ENCODE data around the gene LAMC3. TPM values are rescaled to one million over a fixed set of nuclear protein-coding genes. Genes with fewer than 3 reads are reported as not detected.

LAMC3 gene
- total and polyA plus RNA-seq, 5 donors = 0.51 to 2.6 (median 1.4) TPM

- Histone ChIP-seq H3K9me3 (ENCODE audit: control insufficient read depth, low read length) (no peaks in the 10 kb centered on the region), H3K27me3 (ENCODE audit: control insufficient read depth, insufficient read depth) (no peaks in the 10 kb centered on the region), H3K4me3 (ENCODE audit: low read length) (no peak overlapping the region), H3K27ac (ENCODE audit: low read length) (no peak overlapping the region), H3K4me1 (ENCODE audit: control insufficient read depth, insufficient read depth, low read length) (no peaks in the 10 kb centered on the region)
- DNase-seq = no peak
- intact Hi-C loops (cut with DNase I) = no loop called here
- ATAC-seq = no peak
- 77% methylated on average over 3 of the region's 3 CpGs for WGBS
Measured at GRCh38 chr9:130970855-130971254, 38.1 kb upstream of the LAMC3 start.

- DNase-seq (no peak), ATAC-seq (no peak)
- Histone ChIP-seq H3K4me3 (ENCODE audit: low read length) (no peak overlapping the region), H3K27me3 (ENCODE audit: control insufficient read depth, insufficient read depth) (no peaks in the 10 kb centered on the region), H3K27ac (ENCODE audit: low read length) (no peak overlapping the region), H3K9me3 (ENCODE audit: control insufficient read depth, low read length) (no peaks in the 10 kb centered on the region), H3K4me1 (ENCODE audit: control insufficient read depth, insufficient read depth, low read length) (no peaks in the 10 kb centered on the region)
- intact Hi-C loops (cut with DNase I) = no loop called here
- whole genome bisulfite sequencing = 57% methylated on average over 12 of the region's 12 CpGs
Measured at GRCh38 chr9:130971294-130971849, 37.6 kb upstream of the LAMC3 start.

GRCh38 chr9:130972277-130972956, 36.6 kb upstream of the LAMC3 start:
- H3K4me1 ChIP-seq (ENCODE audit: control insufficient read depth, insufficient read depth, low read length) = no peaks in the 10 kb centered on the region
- H3K4me3 ChIP-seq (ENCODE audit: low read length) = no peak overlapping the region
- DNase-seq (no peak), ATAC-seq (no peak)
- 64% methylated on average over 6 of the region's 6 CpGs for WGBS
- H3K27me3 ChIP-seq (ENCODE audit: control insufficient read depth, insufficient read depth) = no peaks in the 10 kb centered on the region
- intact Hi-C loops (cut with DNase I) = no loop called here
- H3K27ac ChIP-seq (ENCODE audit: low read length) = no peak overlapping the region
- no peaks in the 10 kb centered on the region for H3K9me3 ChIP-seq (ENCODE audit: control insufficient read depth, low read length)

GRCh38 chr9:130972957-130973685, 35.9 kb upstream of the LAMC3 start:
- WGBS = 77% methylated on average over 19 of the region's 19 CpGs
- H3K9me3 ChIP-seq (ENCODE audit: control insufficient read depth, low read length) = no peaks in the 10 kb centered on the region
- no peaks in the 10 kb centered on the region for H3K27me3 ChIP-seq (ENCODE audit: control insufficient read depth, insufficient read depth)
- H3K4me3 ChIP-seq (ENCODE audit: low read length) = no peak overlapping the region
- ATAC-seq (no peak), DNase-seq (no peak)
- no peak overlapping the region for H3K27ac ChIP-seq (ENCODE audit: low read length)
- intact Hi-C loops (cut with DNase I) = no loop called here
- H3K4me1 ChIP-seq (ENCODE audit: control insufficient read depth, insufficient read depth, low read length) = no peaks in the 10 kb centered on the region

DNA sequence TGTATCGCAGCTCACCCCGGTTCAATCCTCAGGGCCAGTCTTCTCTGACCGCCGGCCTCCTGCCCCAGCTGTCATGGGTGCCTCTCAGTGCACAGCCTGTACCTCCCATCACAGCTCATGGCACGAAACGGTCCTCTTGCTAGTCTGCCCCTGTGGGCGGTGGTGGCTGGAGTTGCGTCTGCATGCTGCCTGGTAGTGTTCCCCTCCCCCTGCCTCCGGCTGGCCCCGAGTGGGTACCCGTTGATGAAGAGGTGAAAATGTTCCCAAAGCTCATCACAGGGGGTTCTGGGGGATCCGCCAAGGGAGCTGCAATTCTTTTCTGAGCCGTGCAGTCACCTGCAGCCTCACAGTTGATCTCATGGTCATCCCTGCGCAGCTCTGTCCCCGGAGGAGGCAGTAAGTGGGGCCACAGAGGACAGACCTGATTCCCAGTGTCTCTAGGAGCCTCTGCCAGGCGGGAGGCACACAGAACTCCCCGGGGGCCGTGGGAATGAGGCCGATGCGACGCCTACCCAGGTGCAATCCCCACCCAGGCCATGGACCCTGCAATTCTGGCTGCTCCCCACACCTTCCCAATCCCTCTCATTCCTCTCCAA, 35.2 kb upstream of the LAMC3 start:
- no peaks in the 10 kb centered on the region for H3K27me3 ChIP-seq (ENCODE audit: control insufficient read depth, insufficient read depth)
- H3K4me3 ChIP-seq (ENCODE audit: low read length) = no peak overlapping the region
- DNase-seq = no peak
- no peak for ATAC-seq
- intact Hi-C loops (cut with DNase I) = no loop called here
- 64% methylated on average over 21 of the region's 21 CpGs for WGBS
- no peak overlapping the region for H3K27ac ChIP-seq (ENCODE audit: low read length)
- H3K4me1 ChIP-seq (ENCODE audit: control insufficient read depth, insufficient read depth, low read length) = no peaks in the 10 kb centered on the region
- no peaks in the 10 kb centered on the region for H3K9me3 ChIP-seq (ENCODE audit: control insufficient read depth, low read length)

- Histone ChIP-seq H3K27ac (ENCODE audit: low read length) (no peak overlapping the region), H3K4me1 (ENCODE audit: control insufficient read depth, insufficient read depth, low read length) (no peaks in the 10 kb centered on the region), H3K4me3 (ENCODE audit: low read length) (no peak overlapping the region), H3K27me3 (ENCODE audit: control insufficient read depth, insufficient read depth) (no peaks in the 10 kb centered on the region), H3K9me3 (ENCODE audit: control insufficient read depth, low read length) (no peaks in the 10 kb centered on the region)
- WGBS = 91% methylated on average over 5 of the region's 5 CpGs
- no peak for ATAC-seq
- no peak for DNase-seq
- intact Hi-C loops (cut with DNase I) = no loop called here
Measured at GRCh38 chr9:130974697-130975096, 34.3 kb upstream of the LAMC3 start.

- H3K27me3 ChIP-seq (ENCODE audit: control insufficient read depth, insufficient read depth) = no peaks in the 10 kb centered on the region
- DNase-seq (no peak), ATAC-seq (no peak)
- no peaks in the 10 kb centered on the region for H3K4me1 ChIP-seq (ENCODE audit: control insufficient read depth, insufficient read depth, low read length)
- intact Hi-C loops (cut with DNase I) = no loop called here
- no peaks in the 10 kb centered on the region for H3K9me3 ChIP-seq (ENCODE audit: control insufficient read depth, low read length)
- H3K27ac ChIP-seq (ENCODE audit: low read length) = no peak overlapping the region
- 93% methylated on average over 5 of the region's 5 CpGs for WGBS
- no peak overlapping the region for H3K4me3 ChIP-seq (ENCODE audit: low read length)
Measured at GRCh38 chr9:130975156-130975555, 33.8 kb upstream of the LAMC3 start.

DNA sequence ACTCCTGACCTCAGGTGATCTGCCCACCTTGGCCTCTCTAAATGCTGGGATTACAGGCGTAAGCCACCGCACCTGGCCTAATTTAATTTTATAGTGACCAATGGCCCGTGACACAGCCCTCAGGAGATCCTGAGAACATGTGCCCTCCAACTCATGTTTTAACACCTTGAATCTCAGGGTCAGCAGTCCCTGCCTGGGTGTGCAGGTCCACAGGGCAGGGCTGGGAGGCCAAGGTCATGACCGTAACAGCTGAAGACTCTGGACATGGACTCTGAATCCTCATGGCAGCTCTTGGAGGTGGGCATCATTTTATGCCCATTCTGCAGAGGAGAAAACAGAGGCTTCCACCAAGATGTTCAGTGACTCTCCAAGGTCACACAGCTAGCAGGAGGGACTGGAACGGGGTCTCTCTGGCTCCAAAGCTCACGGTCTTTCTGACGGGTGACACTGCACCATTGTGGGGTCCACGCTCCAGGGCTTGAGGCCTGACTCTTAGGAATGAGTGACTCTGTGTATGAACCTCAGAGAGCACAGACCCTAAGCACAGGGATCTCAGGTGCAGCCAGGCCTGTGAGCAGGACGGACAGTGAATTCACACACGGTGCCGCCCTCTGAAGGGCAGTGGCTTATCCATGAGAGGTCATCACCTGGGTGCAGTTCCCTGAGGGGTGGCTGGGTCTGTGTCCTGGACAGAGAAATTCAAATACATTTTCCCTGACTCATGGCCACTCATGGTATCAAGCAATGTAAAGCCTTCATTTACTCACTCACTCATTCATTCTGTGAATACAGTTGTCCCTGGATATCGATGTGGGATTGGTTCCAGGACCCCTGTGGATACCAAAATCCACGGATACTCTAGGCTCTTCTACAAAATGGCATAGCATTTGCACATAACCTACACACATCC, 32.8 kb upstream of the LAMC3 start:
- H3K27ac ChIP-seq (ENCODE audit: low read length) = no peak overlapping the region
- WGBS = 83% methylated on average over 13 of the region's 13 CpGs
- intact Hi-C loops (cut with DNase I) = no loop called here

DNA sequence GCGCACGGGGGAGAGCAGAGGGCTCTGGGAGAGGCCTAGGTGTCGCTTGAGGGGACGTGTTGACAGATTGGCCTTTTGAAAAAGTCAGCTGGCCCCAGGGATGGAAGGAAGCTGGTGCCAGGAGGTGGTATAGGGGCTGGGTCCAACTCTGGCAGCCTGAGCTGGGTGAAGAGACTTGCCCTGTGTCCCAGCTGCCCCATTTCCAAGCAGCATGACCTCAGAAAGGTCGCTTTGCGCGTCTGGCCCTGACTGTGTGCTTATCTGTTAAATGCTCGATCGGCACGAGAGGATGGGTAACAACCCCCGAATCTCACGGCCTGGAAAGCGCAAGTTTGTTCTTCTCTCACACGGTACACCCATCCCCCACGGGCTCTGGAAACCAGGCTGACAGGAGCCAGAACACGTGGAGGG, 31.2 kb upstream of the LAMC3 start:
- no peaks in the 10 kb centered on the region for H3K4me1 ChIP-seq (ENCODE audit: control insufficient read depth, insufficient read depth, low read length)
- intact Hi-C loops (cut with DNase I) = no loop called here
- H3K27me3 ChIP-seq (ENCODE audit: control insufficient read depth, insufficient read depth) = no peaks in the 10 kb centered on the region
- WGBS = 37% methylated on average over 16 of the region's 16 CpGs
- no peak overlapping the region for H3K4me3 ChIP-seq (ENCODE audit: low read length)
- ATAC-seq = peak; percentile 73 to 84
- no peaks in the 10 kb centered on the region for H3K9me3 ChIP-seq (ENCODE audit: control insufficient read depth, low read length)
- H3K27ac ChIP-seq (ENCODE audit: low read length) = peak overlapping the region; percentile 46
- DNase-seq = peak in 2 of 3 donors; percentile 56 to 63

More for the DNA sequence above, 32.8 kb upstream of the LAMC3 start:
- ATAC-seq (no peak), DNase-seq (no peak)
- no peaks in the 10 kb centered on the region for H3K27me3 ChIP-seq (ENCODE audit: control insufficient read depth, insufficient read depth)
- no peak overlapping the region for H3K4me3 ChIP-seq (ENCODE audit: low read length)
- no peaks in the 10 kb centered on the region for H3K4me1 ChIP-seq (ENCODE audit: control insufficient read depth, insufficient read depth, low read length)
- no peaks in the 10 kb centered on the region for H3K9me3 ChIP-seq (ENCODE audit: control insufficient read depth, low read length)

GRCh38 chr9:130979591-130980385, 29.2 kb upstream of the LAMC3 start:
- no peaks in the 10 kb centered on the region for H3K27me3 ChIP-seq (ENCODE audit: control insufficient read depth, insufficient read depth)
- 85% methylated on average over 20 of the region's 20 CpGs for WGBS
- no peak overlapping the region for H3K27ac ChIP-seq (ENCODE audit: low read length)
- no peak overlapping the region for H3K4me3 ChIP-seq (ENCODE audit: low read length)
- H3K9me3 ChIP-seq (ENCODE audit: control insufficient read depth, low read length) = no peaks in the 10 kb centered on the region
- no peak for DNase-seq
- intact Hi-C loops (cut with DNase I) = no loop called here
- H3K4me1 ChIP-seq (ENCODE audit: control insufficient read depth, insufficient read depth, low read length) = no peaks in the 10 kb centered on the region
- ATAC-seq = no peak

All from right cardiac atrium (tissue), 5 donors.